Measurements from ENCODE around the gene HADHB.
"Not testable (repeated sequence)": the region's sequence is repeated elsewhere in the genome, so short reads cannot be mapped to it uniquely, and the experiment has no call there.

Gene HADHB

DNA sequence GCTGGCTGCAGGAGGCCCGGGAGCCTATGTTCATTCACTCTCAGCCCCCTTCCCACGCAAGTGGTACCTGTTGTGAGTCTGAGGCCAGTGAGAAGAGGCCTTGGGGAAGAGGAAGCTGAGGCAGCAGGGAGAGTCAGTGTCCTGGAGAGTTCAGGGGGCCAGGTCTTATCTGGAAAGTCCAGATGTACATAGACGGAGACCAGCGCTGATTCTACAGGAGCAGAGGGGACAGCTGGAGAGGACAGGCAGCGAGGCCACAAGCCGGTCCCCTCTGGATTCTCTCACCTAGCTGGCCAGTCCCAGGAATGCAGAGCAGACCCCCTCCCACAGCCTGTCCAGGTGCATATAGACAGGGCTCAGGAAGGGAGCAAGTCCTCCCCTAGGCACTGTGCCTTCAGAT, 72.1 kb downstream of the HADHB start:
- no peak overlapping the region for H3K9ac ChIP-seq (ENCODE audit: low read depth, low read length)
- H3K36me3 ChIP-seq (ENCODE audit: insufficient read depth, low read length), result no peaks in the 10 kb centered on the region
- peaks cover 10% of the 10 kb centered on the region; the same call in 1 of the 2 replicates for H3K4me1 ChIP-seq (ENCODE audit: insufficient read depth, low read length)
- H3K9me3 ChIP-seq (ENCODE audit: control insufficient read depth, insufficient read depth, low read length), result no peaks in the 10 kb centered on the region

DNA sequence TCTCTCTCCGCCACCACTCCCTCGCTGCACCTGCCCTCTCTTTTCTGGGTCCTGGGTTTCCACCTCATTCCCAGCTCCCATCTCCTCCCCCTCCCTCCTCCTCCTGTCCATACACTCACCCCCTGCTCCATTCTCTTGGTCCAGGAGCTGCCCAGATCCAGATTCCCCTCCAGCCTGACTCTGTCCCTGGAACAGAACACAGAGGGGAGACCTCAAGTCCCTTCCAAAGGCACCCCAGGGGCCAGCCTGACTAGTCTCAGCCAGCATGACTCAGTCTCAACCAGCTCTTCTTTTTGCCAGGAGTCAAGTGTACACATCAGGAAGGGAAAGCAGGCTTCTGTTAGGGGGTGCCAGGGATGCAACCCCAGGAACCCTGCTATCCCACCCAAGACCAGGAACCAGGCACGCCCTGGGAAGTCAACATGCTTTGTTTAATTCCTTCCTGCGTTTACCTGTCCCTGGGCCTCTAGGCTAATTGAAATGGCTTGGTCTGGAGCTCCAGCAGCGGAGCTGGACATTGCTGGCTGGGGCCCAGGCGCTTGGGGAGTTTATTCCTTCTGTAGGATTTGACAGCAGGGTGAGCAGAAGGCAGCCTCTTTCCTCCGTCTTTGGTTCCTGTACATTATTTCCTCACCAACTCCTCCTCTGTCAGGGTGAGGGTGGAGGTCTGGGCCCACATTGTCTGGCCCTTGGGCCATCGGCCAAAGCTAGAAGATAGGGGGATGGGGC, 72.8 kb downstream of the HADHB start:
- Histone ChIP-seq H3K4me1 (ENCODE audit: insufficient read depth, low read length) (peaks cover 10% of the 10 kb centered on the region; the same call in 1 of the 2 replicates), H3K9ac (ENCODE audit: low read depth, low read length) (no peak overlapping the region), H3K9me3 (ENCODE audit: control insufficient read depth, insufficient read depth, low read length) (no peaks in the 10 kb centered on the region), H3K36me3 (ENCODE audit: insufficient read depth, low read length) (no peaks in the 10 kb centered on the region)

DNA sequence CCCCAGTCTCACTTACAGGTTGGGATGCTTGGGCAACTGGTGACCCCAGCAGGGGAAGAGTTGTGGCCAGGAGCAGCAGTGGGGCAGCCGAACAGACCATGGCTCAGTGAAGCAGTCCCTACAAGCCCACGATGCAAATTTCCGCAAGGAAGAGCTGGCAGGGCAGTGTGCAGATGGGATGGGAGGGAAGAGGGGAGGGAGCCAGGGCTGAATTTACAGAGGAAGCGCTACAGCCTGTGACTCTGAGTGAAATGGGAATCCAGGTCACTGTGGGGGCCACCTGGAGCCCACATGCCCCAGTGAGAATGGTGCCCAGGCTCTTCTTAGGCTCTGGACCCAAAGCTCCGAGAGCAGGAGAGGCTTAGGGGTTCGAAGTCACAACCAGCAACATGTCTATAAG, 74.2 kb downstream of the HADHB start:
- peak overlapping the region; percentile 31; the same call in 1 of the 2 replicates for H3K9ac ChIP-seq (ENCODE audit: low read depth, low read length)
- no peaks in the 10 kb centered on the region for H3K36me3 ChIP-seq (ENCODE audit: insufficient read depth, low read length)
- H3K9me3 ChIP-seq (ENCODE audit: control insufficient read depth, insufficient read depth, low read length), result no peaks in the 10 kb centered on the region
- H3K4me1 ChIP-seq (ENCODE audit: insufficient read depth, low read length), result peaks cover 10% of the 10 kb centered on the region; the same call in 1 of the 2 replicates

DNA sequence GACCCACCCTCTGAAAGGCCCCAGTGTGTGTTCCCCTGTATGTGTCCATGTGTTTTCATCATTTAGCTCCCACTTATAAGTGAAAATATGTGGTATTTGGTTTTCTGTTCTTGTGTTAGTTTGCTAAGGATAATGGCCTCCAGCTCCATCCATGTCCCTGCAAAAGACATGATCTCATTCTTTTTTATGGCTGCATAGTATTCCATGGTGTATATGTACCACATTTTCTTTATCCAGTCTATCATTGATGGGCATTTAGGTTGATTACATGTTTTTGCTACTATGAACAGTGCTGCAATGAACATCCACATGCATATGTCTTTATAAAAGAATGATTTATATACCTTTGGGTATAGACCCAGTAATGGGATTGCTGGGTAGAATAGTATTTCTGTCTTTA, 79.7 kb downstream of the HADHB start:
- not testable (repeated sequence) for H3K4me1 ChIP-seq (ENCODE audit: insufficient read depth, low read length); H3K36me3 ChIP-seq (ENCODE audit: insufficient read depth, low read length); H3K9ac ChIP-seq (ENCODE audit: low read depth, low read length); H3K9me3 ChIP-seq (ENCODE audit: control insufficient read depth, insufficient read depth, low read length)

DNA sequence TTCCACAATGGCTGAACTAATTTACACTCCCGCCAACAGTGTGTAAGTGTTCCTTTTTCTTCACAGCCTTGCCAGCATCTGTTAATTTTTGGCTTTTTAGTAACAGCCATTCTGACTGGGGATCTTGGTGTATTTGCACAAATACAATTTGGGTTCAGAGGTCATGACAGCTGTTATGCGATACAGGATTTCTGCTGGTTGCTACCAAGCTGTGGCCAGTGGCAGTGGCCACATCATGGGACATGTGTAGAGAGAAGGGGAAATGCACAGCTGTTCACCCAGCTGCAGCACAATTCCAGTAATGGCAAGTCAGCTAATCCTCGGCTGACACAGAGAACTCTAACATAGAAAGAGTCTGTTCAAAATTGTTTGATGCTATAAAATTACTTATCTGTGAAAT, 80.2 kb downstream of the HADHB start:
- no peaks in the 10 kb centered on the region for H3K36me3 ChIP-seq (ENCODE audit: insufficient read depth, low read length)
- no peak overlapping the region for H3K9ac ChIP-seq (ENCODE audit: low read depth, low read length)
- no peaks in the 10 kb centered on the region for H3K4me1 ChIP-seq (ENCODE audit: insufficient read depth, low read length)
- H3K9me3 ChIP-seq (ENCODE audit: control insufficient read depth, insufficient read depth, low read length), result no peaks in the 10 kb centered on the region

DNA sequence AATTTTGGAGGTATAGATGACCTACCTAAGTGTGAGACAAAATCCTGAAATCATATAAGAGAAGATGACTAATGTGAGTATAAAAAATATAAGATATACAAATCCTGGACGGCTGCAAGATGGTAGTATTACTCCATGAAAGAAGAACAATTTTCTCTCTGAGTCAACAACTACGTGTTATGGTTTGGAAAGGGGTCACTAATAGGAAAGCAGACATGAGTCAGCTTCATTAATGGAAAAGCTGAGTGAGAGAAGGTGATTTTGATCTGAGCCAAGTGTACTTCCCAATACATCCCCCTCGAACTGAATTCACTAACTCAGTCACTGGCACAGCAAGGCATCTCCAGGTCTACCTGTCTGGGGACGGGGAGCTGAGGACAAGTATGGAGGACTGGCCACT, 81.1 kb downstream of the HADHB start:
- H3K9me3 ChIP-seq (ENCODE audit: control insufficient read depth, insufficient read depth, low read length), result no peaks in the 10 kb centered on the region
- no peak overlapping the region for H3K9ac ChIP-seq (ENCODE audit: low read depth, low read length)
- no peaks in the 10 kb centered on the region for H3K36me3 ChIP-seq (ENCODE audit: insufficient read depth, low read length)
- H3K4me1 ChIP-seq (ENCODE audit: insufficient read depth, low read length), result no peaks in the 10 kb centered on the region; the same call in 1 of the 2 replicates

DNA sequence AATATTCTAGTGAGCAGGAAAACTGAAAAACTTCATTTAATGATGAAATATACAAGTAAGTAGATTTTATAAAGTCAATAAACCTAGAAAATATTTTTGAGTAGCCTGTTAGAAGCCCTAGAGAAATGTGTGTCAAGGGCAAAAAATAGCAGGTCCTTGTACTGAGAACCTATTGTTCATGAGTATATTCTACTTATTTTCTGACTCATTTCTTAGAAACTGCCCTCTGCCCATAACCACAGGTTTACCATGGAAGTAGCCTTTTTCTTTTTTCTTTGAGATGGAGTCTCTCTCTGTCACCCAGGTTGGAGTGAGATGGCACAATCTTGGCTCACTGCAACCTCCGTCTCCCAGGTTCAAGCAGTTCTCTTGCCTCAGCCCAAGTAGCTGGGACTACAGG, 81.8 kb downstream of the HADHB start:
- H3K4me1 ChIP-seq (ENCODE audit: insufficient read depth, low read length), result no peaks in the 10 kb centered on the region; the same call in 1 of the 2 replicates
- no peak overlapping the region for H3K9ac ChIP-seq (ENCODE audit: low read depth, low read length)
- no peaks in the 10 kb centered on the region for H3K9me3 ChIP-seq (ENCODE audit: control insufficient read depth, insufficient read depth, low read length)
- H3K36me3 ChIP-seq (ENCODE audit: insufficient read depth, low read length), result no peaks in the 10 kb centered on the region

DNA sequence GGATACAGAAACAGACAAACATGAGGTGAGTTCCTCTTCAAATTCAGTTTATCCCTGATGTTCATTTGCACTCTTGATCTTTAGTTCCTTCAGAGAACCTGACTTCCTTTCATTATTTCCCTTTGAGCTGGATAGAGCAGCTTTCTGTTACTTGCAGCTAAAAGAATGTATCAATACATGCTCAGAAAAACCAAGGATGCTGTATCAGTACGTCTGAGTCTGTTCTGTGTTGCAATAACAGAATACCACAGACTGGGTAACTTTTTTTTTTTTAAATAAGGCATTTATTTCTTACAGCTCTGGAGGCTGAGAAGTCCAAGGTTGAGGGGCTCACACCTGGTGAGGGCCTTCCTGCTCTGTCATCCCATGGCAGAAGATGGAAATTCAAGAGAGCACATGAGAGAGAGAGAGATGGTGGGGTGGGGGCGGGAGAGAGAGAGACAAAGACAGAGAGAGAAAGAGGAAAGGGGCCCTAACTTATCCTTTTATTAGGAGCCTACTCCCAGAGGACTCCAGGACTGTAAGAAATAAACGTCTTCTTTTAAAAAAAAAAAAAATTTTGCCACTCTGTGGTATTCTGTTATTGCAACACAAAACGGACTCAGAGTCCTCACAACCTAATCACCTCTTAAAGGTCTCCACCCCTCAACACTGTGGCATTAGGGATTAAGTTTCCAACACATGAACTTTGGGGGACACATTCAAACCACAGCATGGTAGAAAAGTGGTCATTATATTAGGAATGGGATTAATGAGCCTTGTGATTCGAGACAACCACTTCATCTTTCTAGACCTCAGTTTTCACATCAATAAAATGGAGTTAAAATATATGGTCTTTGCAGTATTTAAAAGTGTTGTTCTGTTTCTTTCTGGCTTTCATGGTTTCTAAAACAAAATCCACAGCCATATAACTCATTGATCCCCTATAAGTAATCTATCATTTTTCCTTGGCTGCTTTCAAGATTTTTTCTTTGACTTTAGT, 82.8 kb downstream of the HADHB start:
- Histone ChIP-seq H3K9ac (ENCODE audit: low read depth, low read length) (no peak overlapping the region), H3K9me3 (ENCODE audit: control insufficient read depth, insufficient read depth, low read length) (no peaks in the 10 kb centered on the region), H3K36me3 (ENCODE audit: insufficient read depth, low read length) (no peaks in the 10 kb centered on the region), H3K4me1 (ENCODE audit: insufficient read depth, low read length) (no peaks in the 10 kb centered on the region; the same call in 1 of the 2 replicates)

DNA sequence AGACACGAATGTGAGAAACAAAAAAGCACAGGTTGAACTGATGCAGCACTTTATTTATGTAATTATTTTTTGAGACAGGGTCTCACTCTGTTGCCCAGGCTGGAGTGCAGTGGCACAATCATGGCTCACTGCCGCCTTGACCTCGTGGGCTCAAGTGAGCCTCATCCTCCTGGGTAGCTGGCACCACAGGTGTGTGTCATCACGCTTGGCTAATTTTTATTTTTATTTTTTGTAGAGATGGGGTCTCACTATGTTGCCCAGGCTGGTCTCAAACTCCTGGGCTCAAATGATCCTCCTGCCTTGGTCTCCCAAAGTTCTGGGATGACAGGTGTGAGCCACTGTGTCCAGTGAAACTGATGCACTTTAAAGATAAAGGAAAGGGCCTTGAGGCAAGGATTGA, 84.3 kb downstream of the HADHB start:
- not testable (repeated sequence) for H3K4me1 ChIP-seq (ENCODE audit: insufficient read depth, low read length); H3K9me3 ChIP-seq (ENCODE audit: control insufficient read depth, insufficient read depth, low read length); H3K36me3 ChIP-seq (ENCODE audit: insufficient read depth, low read length); H3K9ac ChIP-seq (ENCODE audit: low read depth, low read length)

DNA sequence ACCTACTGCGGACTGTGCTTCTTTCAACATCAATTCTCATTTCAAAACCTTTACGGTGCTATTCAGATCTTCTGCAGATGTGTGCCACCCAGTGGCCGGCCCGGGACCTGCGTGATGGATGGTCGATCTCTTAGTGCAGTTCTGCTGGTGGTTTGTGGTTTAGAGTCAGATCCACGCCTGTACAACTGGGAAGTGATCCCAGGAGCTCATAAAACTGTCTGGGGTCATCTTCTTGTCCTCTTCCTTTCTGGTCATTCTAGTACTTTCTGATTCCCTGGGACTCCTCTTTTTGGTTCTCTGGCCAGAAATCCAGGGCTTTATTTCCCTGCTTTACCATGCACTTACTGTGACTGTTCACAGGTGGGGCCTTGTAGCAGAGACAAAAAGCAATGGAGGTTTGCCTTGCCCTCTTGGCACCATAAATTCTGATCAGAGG, 85.4 kb downstream of the HADHB start:
- no peaks in the 10 kb centered on the region for H3K9me3 ChIP-seq (ENCODE audit: control insufficient read depth, insufficient read depth, low read length)
- no peaks in the 10 kb centered on the region for H3K36me3 ChIP-seq (ENCODE audit: insufficient read depth, low read length)
- no peak overlapping the region for H3K9ac ChIP-seq (ENCODE audit: low read depth, low read length)
- no peaks in the 10 kb centered on the region; the same call in 1 of the 2 replicates for H3K4me1 ChIP-seq (ENCODE audit: insufficient read depth, low read length)

DNA sequence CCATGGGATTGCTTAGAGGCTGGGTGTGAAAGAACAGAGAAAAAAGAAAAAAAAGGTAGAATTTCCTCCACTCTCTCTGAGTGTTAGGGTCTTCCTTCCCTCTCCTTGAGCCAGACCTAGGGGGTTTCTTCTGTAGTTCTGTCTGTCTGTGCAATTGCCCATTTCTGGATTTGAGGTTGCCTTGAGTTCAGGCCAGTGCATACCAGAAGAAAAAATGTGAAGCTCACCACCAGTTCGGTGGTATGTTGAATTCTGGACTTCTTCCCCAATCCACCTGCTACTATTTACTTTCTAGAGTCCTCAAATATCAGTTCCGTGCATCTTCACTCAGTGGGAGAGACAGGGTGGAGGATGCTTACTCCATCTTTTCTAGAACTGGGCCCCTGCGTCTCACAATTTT, 85.9 kb downstream of the HADHB start:
- Histone ChIP-seq H3K9ac (ENCODE audit: low read depth, low read length) (no peak overlapping the region), H3K4me1 (ENCODE audit: insufficient read depth, low read length) (no peaks in the 10 kb centered on the region; the same call in 1 of the 2 replicates), H3K9me3 (ENCODE audit: control insufficient read depth, insufficient read depth, low read length) (no peaks in the 10 kb centered on the region), H3K36me3 (ENCODE audit: insufficient read depth, low read length) (no peaks in the 10 kb centered on the region)

DNA sequence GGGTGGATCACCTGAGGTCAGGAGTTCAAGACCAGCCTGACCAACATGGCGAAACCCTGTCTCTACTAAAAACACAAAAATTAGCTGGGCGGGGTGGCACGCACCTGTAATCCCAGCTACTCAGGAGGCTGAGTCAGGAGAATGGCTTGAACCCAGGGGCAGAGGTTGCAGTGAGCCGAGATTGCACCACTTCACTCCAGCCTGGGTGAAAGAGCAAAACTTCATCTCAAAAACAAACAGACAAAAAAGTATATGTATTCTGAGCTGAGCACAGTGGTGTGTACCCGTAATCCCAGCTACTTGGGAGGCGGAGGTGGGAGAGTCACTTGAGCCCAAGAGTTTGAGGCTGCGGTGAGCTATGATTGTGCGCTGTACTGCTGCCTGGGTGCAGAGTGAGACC, 86.6 kb downstream of the HADHB start:
- H3K9ac ChIP-seq (ENCODE audit: low read depth, low read length); H3K36me3 ChIP-seq (ENCODE audit: insufficient read depth, low read length); H3K4me1 ChIP-seq (ENCODE audit: insufficient read depth, low read length); H3K9me3 ChIP-seq (ENCODE audit: control insufficient read depth, insufficient read depth, low read length): not testable (repeated sequence)

DNA sequence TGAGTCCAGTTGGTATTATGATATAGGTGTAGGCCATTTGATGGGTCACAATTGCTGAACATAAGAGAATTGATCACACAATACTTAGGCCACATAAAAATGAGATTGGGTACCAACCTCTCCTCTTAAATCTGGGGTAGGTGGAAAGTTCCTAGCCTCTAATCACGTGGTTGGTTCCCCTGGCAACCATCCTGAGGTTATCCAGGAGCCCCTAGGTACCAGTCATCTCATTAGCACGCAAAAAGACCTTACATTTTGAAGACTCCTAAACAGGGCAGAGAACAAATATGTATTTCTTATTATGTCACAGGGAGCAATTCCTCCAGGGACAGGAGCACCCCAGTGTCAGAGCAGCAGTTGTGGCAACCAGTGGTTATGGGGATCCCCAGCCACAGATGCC, 88.6 kb downstream of the HADHB start:
- no peak overlapping the region for H3K9ac ChIP-seq (ENCODE audit: low read depth, low read length)
- H3K4me1 ChIP-seq (ENCODE audit: insufficient read depth, low read length), result no peaks in the 10 kb centered on the region; the same call in 1 of the 2 replicates
- H3K9me3 ChIP-seq (ENCODE audit: control insufficient read depth, insufficient read depth, low read length), result no peaks in the 10 kb centered on the region
- no peaks in the 10 kb centered on the region for H3K36me3 ChIP-seq (ENCODE audit: insufficient read depth, low read length)

DNA sequence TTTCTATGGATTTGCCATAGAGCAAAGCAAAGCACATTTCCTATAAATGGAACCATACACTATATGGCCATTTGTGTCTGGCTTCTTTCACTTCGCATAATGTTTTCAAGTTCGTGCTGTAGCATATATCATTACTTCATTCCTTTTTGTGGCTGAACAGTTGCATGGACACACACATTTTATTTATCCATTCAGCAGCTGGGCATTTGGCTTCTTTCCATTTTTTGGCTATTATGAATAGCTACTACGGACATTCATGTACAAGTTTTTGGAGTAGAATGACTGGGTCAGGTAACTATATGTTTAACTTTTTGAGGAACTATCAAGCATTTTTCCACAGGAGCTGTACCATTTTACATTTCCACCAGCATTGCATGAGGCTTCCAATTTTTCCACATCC, 90.5 kb downstream of the HADHB start:
- Histone ChIP-seq H3K36me3 (ENCODE audit: insufficient read depth, low read length) (no peaks in the 10 kb centered on the region), H3K4me1 (ENCODE audit: insufficient read depth, low read length) (peaks cover 11% of the 10 kb centered on the region), H3K9ac (ENCODE audit: low read depth, low read length) (no peak overlapping the region), H3K9me3 (ENCODE audit: control insufficient read depth, insufficient read depth, low read length) (no peaks in the 10 kb centered on the region)

DNA sequence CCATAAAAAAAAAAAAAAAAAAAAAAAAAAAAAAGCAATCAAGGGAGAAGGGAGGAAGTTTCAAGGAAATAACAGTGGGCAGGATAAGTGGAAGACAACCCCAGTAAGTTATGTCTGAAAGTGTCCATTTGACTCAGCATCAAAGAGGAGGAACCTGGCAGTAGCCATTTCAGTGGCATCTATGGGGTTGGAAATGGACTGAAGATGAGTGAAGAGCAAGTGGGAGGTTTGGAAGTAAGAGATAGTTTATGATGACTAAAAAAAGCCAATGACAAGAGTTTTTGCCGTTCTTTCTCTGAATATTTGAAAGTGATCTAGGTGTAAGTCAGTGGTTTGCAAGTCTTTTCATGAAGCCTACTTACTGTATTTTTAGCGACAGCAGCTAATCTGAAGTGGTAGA, 92.0 kb downstream of the HADHB start:
- Histone ChIP-seq H3K9ac (ENCODE audit: low read depth, low read length) (no peak overlapping the region), H3K4me1 (ENCODE audit: insufficient read depth, low read length) (peaks cover 17% of the 10 kb centered on the region), H3K9me3 (ENCODE audit: control insufficient read depth, insufficient read depth, low read length) (no peaks in the 10 kb centered on the region), H3K36me3 (ENCODE audit: insufficient read depth, low read length) (no peaks in the 10 kb centered on the region)
